ENCODE measurements around the gene NUP155. TPM values are rescaled to one million over a fixed set of nuclear protein-coding genes. Genes with fewer than 3 reads are reported as not detected.
"Not testable (repeated sequence)": the region's sequence is repeated elsewhere in the genome, so short reads cannot be mapped to it uniquely, and the experiment has no call there.

Gene NUP155
- total RNA-seq, 1 donor from 2014 or later, result 33.8 TPM

GRCh38 chr5:37370550-37370863 lies 399 bp downstream of the NUP155 start:
- Mint-ChIP-seq H3K36me3 (ENCODE audit: unreplicated experiment) (no peaks in the 10 kb centered on the region), H3K27me3 (ENCODE audit: unreplicated experiment) (peaks cover 6% of the 10 kb centered on the region), H3K27ac (ENCODE audit: unreplicated experiment) (peak overlapping the region; percentile 88), H3K4me1 (ENCODE audit: low read depth, unreplicated experiment) (peaks cover 10% of the 10 kb centered on the region), H3K4me3 (ENCODE audit: unreplicated experiment) (peak overlapping the region; percentile 99), H3K9me3 (ENCODE audit: unreplicated experiment) (no peaks in the 10 kb centered on the region)
- no peak for TF ChIP-seq CTCF (IDR thresholded peaks at IDR 0.05; ENCODE audit: partially characterized antibody, unreplicated experiment)
- no peak for DNase-seq

DNA sequence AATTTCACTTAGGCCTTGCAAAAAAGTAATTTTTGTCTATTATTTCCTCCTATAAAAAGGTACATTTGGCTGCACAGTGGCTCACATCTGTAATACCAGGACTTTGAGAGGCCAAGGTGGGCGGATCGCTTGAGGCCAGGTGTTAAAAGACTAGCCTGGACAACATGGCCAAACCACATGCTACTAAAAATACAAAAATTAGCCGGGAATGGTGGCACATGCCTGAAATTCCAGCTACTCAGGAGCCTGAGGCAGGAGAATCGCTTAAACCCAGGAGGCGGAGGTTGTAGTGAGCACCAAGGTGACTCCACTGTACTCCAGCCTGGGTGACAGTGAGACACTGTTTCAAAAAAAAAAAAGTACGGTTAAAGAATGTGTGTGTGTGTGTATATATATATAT lies 15.7 kb downstream of the NUP155 start:
- Mint-ChIP-seq H3K9me3 (ENCODE audit: unreplicated experiment) (no peaks in the 10 kb centered on the region), H3K27me3 (ENCODE audit: unreplicated experiment) (no peaks in the 10 kb centered on the region), H3K4me3 (ENCODE audit: unreplicated experiment) (no peak overlapping the region), H3K4me1 (ENCODE audit: low read depth, unreplicated experiment) (no peaks in the 10 kb centered on the region), H3K27ac (ENCODE audit: unreplicated experiment) (no peak overlapping the region), H3K36me3 (ENCODE audit: unreplicated experiment) (no peaks in the 10 kb centered on the region)
- TF ChIP-seq CTCF (IDR thresholded peaks at IDR 0.05; ENCODE audit: partially characterized antibody, unreplicated experiment), result no peak
- DNase-seq, result no peak

- H3K4me3 Mint-ChIP-seq (ENCODE audit: unreplicated experiment); H3K36me3 Mint-ChIP-seq (ENCODE audit: unreplicated experiment); H3K27me3 Mint-ChIP-seq (ENCODE audit: unreplicated experiment); H3K27ac Mint-ChIP-seq (ENCODE audit: unreplicated experiment); H3K4me1 Mint-ChIP-seq (ENCODE audit: low read depth, unreplicated experiment); DNase-seq; H3K9me3 Mint-ChIP-seq (ENCODE audit: unreplicated experiment): not testable (repeated sequence)
These were observed 28.2 kb downstream of the NUP155 start for GRCh38 chr5:37342741-37343140.

- H3K27ac Mint-ChIP-seq (ENCODE audit: unreplicated experiment); H3K36me3 Mint-ChIP-seq (ENCODE audit: unreplicated experiment); DNase-seq; H3K4me3 Mint-ChIP-seq (ENCODE audit: unreplicated experiment); H3K27me3 Mint-ChIP-seq (ENCODE audit: unreplicated experiment); H3K9me3 Mint-ChIP-seq (ENCODE audit: unreplicated experiment); H3K4me1 Mint-ChIP-seq (ENCODE audit: low read depth, unreplicated experiment): not testable (repeated sequence)
These were observed 36.2 kb downstream of the NUP155 start for GRCh38 chr5:37334754-37335153.

DNA sequence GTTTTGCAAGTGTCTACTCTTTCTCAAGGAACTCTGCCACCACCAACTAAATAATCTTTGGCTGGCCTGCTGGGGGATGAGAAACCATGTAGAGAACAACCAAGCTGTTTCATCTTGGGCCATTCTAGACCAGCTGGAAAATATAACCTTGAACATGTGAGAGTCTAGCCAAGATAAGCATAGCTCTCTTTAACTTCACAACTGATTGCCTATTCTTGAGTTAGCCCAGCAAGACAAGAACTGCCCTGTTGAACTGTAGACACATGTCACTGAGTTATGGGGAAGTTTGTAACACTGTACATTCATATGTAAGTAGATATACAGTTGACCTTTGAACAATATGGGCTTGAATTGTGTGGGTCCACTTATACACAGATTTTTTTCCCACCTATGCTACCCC lies 44.4 kb downstream of the NUP155 start:
- Mint-ChIP-seq H3K4me3 (ENCODE audit: unreplicated experiment) (no peak overlapping the region), H3K4me1 (ENCODE audit: low read depth, unreplicated experiment) (no peaks in the 10 kb centered on the region), H3K9me3 (ENCODE audit: unreplicated experiment) (no peaks in the 10 kb centered on the region), H3K27ac (ENCODE audit: unreplicated experiment) (no peak overlapping the region), H3K36me3 (ENCODE audit: unreplicated experiment) (no peaks in the 10 kb centered on the region), H3K27me3 (ENCODE audit: unreplicated experiment) (no peaks in the 10 kb centered on the region)
- DNase-seq, result no peak
- no peak for TF ChIP-seq CTCF (IDR thresholded peaks at IDR 0.05; ENCODE audit: partially characterized antibody, unreplicated experiment)

GRCh38 chr5:37323607-37324006 lies 47.3 kb downstream of the NUP155 start:
- Mint-ChIP-seq H3K27ac (ENCODE audit: unreplicated experiment) (no peak overlapping the region), H3K4me3 (ENCODE audit: unreplicated experiment) (no peak overlapping the region), H3K9me3 (ENCODE audit: unreplicated experiment) (no peaks in the 10 kb centered on the region), H3K4me1 (ENCODE audit: low read depth, unreplicated experiment) (no peaks in the 10 kb centered on the region), H3K27me3 (ENCODE audit: unreplicated experiment) (no peaks in the 10 kb centered on the region), H3K36me3 (ENCODE audit: unreplicated experiment) (no peaks in the 10 kb centered on the region)
- TF ChIP-seq CTCF (IDR thresholded peaks at IDR 0.05; ENCODE audit: partially characterized antibody, unreplicated experiment), result no peak
- no peak for DNase-seq
